HG03066 (cell line): Measurements from ENCODE around the gene LEO1.

Experiments used
- ATAC-seq: cut with Tn5 transposase; IDR thresholded peaks from one replicate; pipeline ENCODE4 v1.9.1; 2021; ENCODE audit warnings: low read depth; ENCODE audit not compliant: unreplicated experiment

The LEO1 gene

GRCh38 chr15:51971375-51972133 lies at the start of gene LEO1:
LEO1 (minus strand) TSS chr15:51971778; CDS start chr15:51971745, 33 bp downstream.
- peak; percentile 83 for ATAC-seq

- ATAC-seq = no peak
Observed at GRCh38 chr15:52021128-52021671, 49.6 kb upstream of the LEO1 start.

- ATAC-seq = no peak
Observed at GRCh38 chr15:52020221-52021085, 48.9 kb upstream of the LEO1 start.

GRCh38 chr15:52019394-52020220 lies 48.0 kb upstream of the LEO1 start:
- ATAC-seq = peak; percentile 42

- ATAC-seq = peak; percentile 64
Observed at GRCh38 chr15:52018693-52019393, 47.3 kb upstream of the LEO1 start, which contains the start of gene MAPK6. MAPK6 (plus strand) TSS chr15:52019219; CDS start chr15:52046461, 27,242 bp downstream.

GRCh38 chr15:52018244-52018643 lies 46.7 kb upstream of the LEO1 start:
- no peak for ATAC-seq

GRCh38 chr15:52016316-52016715 lies 44.7 kb upstream of the LEO1 start:
- no peak for ATAC-seq

- ATAC-seq = no peak
Observed at GRCh38 chr15:52014616-52015015, 43.0 kb upstream of the LEO1 start.

- no peak for ATAC-seq
Observed at GRCh38 chr15:52013151-52013791, 41.7 kb upstream of the LEO1 start.

- no peak for ATAC-seq
Observed at GRCh38 chr15:52012210-52012609, 40.6 kb upstream of the LEO1 start.

- ATAC-seq = no peak
Observed at GRCh38 chr15:52011711-52012144, 40.1 kb upstream of the LEO1 start.

GRCh38 chr15:52010633-52011595 lies 39.3 kb upstream of the LEO1 start:
- ATAC-seq = no peak

GRCh38 chr15:52008698-52009434 lies 37.3 kb upstream of the LEO1 start:
- no peak for ATAC-seq

GRCh38 chr15:52008359-52008697 lies 36.8 kb upstream of the LEO1 start:
- ATAC-seq = no peak

- peak; percentile 24 for ATAC-seq
Observed at GRCh38 chr15:52006702-52007340, 35.2 kb upstream of the LEO1 start.

GRCh38 chr15:52005748-52006701 lies 34.4 kb upstream of the LEO1 start:
- ATAC-seq = peak; percentile 66
